SH-SY5Y (cell line): Measurements from ENCODE around the gene RPL3.

Experiments
- GATA2 ChIP-seq: IDR thresholded peaks from 2 replicates; pipeline ENCODE4 v1.6.1; 2011; ENCODE audit warnings: mild to moderate bottlenecking, low read depth, low read length
- GATA3 ChIP-seq: IDR thresholded peaks from 2 replicates; pipeline ENCODE4 v1.6.1; 2011; ENCODE audit warnings: low read depth, mild to moderate bottlenecking, low read length, moderate library complexity

DNA sequence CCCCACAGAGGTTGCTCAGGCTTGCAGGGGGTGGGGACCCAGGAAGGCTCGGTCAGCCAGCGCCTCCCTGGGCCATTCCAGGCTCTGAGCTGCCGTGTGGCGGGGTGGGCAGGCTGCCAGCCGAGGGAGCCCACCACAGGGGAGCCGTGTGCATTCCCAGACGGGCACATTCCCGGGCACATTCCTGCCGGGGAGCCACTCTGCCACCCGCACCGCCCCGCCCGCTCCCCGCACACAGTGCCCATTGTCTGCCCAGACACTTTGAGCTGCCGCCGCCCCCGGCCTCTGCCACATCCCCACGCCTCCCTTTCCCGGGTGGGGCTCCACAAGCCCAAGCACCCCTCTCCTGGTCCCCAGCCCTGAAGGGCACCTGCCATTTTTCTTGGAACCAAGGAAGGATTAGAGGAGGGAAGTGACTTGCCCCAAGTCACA is 27.4 kb downstream of the RPL3 start:
- no peak for TF ChIP-seq GATA2
- TF ChIP-seq GATA3: no peak
